SIG-M5 treated with dmso at 0.1 percent for 504 hours (cell line): Measurements from ENCODE around the gene DHX34.
A peak's percentile ranks its signal among the peaks of the same experiment; 100 is the strongest.
"Not testable (repeated sequence)": the region's sequence is repeated elsewhere in the genome, so short reads cannot be mapped to it uniquely, and the experiment has no call there.

Source experiments
- DNase-seq: peaks from one replicate; lab custom pipeline; 2025; ENCODE audit not compliant: unreplicated experiment; lab: John Stamatoyannopoulos, UW

The DHX34 gene

DNA sequence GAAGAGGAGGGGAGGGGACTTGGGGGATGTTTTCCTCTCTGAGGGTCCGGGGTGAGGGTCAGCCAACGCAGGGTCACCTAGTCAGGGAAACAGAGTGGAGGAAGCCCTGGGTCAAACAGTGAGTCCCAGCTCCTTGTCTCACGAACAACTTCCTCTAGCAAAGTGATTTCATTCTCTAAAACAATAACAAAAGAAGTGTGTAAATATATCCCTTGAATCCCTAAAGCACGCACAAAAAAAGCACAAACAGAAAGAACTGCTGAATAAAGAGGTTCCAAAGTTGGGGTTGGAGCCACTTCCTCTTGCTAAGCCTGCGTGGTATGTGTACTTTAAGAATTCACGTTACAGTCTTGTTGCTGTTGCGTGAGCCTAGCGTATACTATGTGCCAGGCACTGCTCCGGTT is 18.6 kb upstream of the DHX34 start:
- peak; percentile 31 for DNase-seq

DNA sequence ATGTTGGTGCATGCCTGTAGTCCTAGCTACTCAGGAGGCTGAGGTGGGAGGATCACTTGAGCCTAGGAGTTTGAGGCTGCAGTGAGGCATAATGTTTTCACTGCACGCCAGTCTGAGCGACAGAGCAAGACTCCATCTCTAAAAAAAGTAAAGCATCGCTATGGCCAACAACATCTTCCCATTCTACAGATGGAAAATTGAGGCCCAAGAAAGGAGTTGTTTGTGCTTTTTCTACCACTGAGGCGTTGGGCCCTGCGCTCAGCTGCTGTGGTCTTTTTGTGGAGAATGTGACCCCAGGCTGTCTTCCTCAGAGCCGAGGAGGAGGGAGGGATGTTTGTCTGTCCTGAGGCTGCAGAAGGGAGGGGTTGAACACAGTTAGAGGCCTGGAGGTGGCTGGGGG is 17.6 kb upstream of the DHX34 start:
- DNase-seq: no peak

DNA sequence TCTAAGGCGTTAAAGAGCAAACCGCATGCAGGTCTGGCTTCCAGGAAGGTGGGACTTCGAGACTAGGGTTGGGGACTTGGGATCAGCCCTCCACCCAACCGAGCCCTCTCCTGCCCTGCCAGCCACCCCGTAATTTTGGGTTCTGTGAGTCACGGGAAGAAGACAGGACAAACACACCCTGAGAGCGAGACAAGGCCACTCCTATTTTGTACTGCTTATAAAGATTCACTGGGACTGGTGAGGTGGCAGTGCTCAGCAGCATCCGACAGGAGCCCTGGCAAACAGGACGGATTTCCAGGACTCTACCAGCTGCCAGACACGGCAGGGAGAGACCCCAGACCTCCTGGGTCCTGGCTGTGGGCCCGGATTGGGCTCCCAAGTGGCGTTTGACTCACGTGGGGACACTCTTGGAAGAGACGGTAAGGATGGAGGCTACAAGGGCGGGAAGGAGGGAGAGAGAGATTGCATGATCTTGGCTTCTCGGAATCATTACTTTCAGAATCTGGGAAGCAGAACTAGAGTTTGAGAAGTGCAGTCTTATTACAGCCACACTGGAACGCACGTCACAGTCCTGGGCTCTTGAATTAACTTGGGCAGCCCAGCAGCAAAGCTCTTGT is 17.1 kb upstream of the DHX34 start, which contains the start of gene C5AR2:
Gene C5AR2, plus strand, starts transcription at position 245 of the 617 bp plus-strand sequence. CDS start 8,625 bp downstream, outside the sequence.
- no peak for DNase-seq

DNA sequence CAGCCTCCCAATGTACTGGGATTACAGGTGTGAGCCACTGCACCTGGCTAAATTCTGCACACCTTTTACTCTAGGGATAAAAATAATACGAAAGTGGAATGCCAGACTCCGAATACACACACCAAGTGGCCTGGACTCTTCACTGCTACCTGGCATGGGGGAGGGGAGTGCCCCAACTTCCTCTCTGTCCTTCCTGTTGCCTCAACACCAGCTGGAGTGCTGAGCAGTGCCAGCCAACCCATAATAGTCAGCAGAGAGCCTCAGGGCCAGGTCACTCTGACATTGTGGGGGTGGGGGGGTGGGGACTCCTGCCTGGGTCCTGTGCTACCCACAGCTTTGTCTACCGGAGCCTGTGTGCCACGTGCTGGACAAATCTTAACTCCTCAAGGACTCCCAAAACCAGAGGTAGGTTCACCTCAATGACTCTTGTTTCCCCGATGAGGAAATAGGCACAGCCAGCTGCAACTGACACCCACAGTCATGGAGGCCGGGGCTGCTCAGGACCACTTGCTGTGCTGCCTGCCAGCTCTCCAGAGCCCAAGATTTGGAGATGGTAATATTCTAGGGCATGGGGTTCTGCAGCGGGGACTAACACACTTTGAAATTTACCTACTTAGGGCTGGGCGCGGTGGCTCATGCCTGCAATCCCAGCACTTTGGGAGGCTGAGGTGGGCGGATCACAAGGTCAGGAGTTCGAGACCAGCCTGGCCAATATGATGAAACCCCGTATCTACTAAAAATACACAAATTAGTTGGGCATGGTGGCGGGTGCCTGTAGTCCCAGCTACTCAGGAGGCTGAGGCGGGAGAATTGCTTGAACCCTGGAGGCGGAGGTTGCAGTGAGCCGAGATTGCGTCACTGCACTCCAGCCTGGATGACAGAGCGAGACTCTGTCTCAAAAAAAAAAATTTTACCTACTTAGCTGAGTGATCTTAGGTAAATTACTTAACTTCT is 12.1 kb upstream of the DHX34 start:
- DNase-seq: peak; percentile 65

DNA sequence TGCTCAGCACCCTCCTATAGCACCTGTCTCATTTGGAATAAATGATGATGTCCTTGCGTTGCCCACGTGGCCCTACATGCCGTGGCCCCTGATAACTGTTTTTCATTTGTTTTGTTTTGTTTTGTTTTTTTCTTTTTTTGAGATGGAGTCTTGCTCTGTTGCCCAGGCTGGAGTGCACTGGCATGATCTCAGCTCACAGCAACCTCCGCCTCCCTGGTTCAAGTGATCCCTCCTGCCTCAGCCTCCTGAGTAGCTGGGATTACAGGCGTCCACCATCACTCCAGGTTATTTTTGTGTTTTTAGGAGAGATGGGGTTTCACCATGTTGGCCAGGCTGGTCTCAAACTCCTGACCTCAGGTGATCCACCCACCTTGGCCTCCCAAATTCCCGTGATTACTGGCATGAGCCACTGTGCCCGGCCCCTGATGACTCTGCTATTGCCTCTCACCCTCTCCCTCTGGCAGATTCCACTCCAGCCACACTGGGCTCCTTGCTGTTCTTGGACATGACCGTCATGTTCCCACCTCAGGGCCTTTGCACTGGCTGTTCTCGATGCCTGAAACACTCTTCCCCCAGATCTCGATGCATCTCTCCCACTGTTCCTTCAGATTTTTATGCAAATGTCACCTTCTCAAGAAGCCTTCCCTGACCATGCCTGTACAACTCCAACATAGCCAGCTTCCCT is 9.8 kb upstream of the DHX34 start:
- no peak for DNase-seq

DNA sequence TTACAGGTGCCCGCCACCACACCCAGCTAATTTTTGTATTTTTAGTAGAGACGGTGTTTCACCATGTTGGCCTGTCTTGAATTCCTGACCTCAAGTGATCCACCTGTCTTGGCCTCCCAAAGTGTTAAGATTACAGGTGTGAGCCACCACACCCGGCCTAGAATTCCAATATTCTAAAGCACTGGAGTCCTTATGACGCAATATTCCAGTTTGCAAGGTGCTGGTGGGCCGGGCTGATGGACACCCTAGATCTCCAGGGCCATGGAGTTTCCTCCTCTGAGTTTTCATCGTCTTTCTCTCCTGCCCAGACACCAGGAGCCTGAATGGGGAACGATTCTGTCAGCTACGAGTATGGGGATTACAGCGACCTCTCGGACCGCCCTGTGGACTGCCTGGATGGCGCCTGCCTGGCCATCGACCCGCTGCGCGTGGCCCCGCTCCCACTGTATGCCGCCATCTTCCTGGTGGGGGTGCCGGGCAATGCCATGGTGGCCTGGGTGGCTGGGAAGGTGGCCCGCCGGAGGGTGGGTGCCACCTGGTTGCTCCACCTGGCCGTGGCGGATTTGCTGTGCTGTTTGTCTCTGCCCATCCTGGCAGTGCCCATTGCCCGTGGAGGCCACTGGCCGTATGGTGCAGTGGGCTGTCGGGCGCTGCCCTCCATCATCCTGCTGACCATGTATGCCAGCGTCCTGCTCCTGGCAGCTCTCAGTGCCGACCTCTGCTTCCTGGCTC is 8.5 kb upstream of the DHX34 start:
- DNase-seq: no peak

DNA sequence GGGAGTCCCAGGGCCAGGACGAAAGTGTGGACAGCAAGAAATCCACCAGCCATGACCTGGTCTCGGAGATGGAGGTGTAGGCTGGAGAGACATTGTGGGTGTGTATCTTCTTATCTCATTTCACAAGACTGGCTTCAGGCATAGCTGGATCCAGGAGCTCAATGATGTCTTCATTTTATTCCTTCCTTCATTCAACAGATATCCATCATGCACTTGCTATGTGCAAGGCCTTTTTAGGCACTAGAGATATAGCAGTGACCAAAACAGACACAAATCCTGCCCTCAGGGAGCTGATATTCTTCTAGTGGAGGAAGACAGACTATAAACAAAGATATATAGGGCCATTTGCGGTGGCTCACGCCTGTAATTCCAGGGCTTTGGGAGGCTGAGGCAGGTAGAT is 7.4 kb upstream of the DHX34 start:
- no peak for DNase-seq

DNA sequence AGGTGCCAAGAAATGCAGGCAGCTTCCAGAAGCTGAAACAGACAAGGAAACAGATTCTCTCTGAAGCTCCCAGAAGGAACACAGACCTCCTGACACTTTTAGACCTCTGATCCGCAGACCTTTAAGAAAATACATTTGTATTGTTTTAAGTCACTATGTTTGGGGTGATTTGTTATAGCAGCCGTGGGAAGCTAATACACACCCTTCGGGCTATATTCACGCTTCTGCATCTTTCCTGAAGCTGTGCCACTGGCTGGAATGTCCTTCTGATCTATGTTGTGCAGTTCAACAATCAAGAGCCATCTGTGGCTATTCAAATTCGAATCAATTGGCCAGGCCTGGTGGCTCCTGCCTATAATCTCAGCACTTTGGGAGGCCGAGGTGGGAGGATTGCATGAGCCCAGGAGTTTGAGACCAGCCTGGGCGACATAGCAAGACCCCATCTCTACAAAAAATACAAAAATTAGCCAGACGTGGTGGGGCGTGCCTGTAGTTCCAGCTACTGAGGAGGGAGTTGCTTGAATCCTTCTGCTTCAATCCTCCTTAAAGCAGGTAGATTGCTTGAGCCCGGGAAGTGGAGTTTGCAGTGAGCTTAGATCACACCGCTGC is 5.8 kb upstream of the DHX34 start:
- DNase-seq: no peak

DNA sequence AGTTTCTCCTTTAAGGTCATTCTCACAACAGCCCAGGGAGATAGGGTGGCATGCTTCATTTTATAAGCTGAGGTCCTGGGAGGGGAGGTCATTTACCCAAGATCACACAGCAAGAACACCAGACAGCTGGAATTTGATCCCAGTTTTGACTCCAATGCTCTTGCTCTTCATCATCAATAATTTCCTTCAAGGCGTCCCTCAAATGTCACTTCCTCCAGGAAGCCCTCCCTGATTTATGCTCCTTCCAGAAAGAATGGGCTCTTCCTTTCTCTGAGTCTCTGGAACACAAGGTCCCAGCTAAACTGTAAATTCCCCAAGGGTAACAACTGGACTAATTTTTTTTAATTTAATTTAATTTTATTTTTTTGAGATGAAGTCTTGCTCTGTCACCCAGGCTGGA is 4.7 kb upstream of the DHX34 start:
- no peak for DNase-seq

DNA sequence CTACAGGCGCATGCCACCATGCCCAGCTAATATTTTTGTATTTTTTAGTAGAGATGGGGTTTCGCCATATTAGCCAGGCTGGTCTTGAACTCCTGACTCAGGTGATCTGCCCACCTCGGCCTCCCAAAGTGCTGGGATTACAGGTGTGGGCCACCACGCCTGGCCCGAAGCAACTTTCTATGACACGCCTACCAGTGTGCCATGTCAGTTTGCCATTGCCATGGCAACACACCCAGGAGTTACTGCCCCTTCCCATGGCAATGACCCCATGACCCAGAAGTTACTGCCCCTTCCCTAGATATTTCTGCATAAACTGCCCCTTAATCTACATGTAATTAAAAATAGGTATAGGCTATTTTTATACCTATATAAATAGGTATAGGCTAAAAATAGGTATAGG is 3.1 kb upstream of the DHX34 start:
- DNase-seq: not testable (repeated sequence)

DNA sequence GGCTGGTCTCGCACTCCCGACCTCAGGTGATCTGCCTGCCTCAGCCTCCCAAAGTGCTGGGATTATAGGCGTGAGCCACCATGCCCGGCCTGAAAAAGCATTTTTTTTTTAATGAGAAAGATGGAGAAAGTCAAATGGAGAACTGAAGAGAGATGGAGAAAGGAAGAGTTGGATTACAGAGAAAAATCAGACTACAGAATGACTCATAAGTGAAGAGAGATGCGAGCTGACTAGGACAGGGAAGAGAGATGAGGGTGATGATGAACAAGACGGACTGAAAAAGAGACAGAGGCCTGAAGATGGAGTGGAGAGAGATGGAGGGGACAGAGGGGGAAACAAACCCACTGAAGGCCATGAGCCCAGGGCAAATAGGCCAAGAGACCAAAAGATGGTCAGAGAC is 1.5 kb downstream of the DHX34 start:
- no peak for DNase-seq

DNA sequence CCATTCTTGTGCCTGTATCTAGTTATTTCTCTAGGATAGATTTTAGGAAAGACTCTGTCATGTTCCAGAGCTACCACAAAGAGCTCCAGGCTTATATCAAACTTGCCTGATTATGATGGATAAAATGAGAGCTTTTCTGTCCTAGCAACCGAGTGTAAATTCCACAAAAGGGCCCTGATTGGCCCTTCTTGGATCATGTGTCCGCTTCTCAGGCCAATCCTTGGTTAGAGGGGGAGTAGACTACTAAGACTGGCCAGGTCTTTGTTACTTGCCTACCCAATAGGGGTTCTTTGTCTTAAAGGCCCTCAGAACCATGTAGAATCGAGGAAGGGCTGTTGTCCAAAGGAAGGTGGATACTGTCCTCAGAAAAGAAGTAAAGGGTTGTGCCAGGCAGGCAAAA is 2.4 kb downstream of the DHX34 start:
- peak; percentile 42 for DNase-seq

DNA sequence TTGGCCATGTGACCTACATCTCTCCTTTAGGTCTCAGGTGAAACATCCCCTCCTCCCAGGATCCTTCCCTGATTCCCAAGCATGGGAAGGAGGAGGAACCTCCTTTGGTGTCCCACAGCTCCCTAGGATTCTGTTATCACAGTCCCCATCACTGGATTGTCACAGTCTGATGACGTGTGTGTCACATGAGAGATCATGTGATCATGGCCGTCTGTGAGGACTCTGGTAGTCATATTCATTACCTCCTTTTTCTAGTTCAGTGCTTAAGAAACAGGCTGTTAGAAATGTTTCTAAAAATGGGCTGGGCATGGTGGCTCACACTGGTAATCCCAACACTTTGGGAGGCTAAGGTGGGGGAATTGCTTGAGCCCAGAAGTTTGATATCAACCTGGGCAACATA is 3.0 kb downstream of the DHX34 start:
- DNase-seq: no peak

DNA sequence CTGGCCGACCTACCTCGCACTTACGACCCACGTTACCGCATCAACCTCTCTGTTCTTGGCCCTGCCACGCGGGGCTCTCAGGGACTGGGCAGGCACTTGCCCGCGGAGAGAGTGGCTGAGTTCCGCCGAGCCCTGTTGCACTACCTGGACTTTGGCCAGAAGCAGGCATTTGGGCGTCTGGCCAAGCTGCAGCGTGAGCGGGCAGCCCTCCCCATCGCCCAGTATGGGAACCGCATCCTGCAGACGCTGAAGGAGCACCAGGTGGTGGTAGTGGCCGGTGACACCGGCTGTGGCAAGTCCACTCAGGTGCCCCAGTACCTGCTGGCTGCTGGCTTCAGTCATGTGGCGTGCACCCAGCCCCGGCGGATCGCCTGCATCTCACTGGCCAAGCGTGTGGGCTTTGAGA is 4.2 kb downstream of the DHX34 start:
- DNase-seq: no peak

DNA sequence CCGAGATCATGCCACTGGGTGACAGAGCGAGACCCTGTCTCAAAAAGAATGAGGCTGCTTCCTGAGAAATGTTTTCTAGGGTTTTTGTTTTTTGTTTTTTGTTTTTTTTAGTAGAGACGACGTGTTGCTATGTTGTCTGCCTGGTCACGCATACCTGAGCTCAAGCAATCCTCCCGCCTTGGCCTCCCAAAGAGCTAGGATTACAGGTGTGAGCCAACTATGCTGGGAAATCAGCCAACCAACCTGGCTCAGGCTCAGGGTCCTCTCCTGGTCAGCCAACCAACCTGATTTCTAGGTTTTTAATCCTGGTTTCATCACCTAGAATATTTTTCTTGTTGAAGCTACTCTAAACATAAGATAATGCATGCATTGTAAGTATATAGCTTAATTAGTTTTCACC is 7.8 kb downstream of the DHX34 start:
- DNase-seq: no peak

DNA sequence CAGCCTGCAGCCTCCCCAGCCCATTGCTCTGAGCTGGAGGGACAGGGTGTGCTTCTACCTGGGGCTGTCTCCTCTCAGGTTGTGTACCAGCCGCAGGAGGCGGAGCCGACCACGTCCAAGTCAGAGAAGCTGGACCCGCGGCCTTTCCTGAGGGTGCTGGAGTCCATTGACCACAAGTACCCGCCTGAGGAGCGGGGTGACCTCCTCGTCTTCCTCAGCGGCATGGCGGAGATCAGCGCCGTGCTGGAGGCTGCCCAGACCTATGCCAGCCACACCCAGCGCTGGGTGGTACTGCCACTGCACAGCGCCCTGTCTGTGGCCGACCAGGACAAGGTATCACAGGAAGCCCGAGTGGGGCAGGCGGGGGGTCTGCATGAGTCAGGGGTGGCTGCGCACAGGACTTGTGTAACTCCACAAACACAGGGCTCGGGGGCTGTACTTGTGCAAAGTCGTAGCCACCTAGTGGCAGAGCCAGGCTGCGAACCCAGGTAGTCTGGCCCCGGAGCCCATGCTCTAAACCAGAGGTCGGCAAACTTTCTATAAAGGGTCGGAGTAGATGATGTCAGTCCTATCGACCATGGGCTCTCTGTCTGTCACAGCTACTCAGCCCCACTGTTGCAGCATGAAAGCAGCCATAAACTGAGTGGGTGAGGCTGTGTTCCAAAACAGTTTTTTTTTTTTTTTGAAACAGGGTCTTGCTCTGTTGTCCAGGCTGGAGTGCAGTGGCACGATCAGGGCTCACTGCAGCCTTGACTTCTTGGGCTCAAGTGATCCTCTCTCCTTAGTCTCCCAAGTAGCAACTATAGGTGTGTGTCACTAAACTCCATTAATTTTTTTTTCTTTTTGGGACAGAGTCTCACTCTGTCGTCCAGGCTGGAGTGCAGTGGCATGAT is 8.9 kb downstream of the DHX34 start:
- DNase-seq: peak; percentile 14

DNA sequence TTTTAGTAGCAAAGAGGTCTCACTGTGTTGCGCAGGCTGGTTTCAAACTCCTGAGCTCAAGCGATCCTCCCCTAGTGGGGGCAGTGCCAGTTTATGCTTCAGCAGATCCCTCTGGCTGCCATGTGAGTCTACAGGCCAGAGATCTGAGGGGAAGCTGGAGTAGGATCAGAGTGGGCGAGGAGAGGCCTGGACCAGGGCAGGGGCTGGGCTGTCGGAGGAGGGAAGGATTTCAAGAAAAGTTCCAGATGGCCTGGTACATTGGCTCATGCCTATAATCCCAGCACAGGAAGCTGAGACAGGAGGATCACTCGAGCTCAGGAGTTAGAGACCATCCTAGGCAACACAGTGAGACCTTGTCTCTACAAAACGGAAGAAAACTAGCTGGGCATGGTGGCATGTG is 9.8 kb downstream of the DHX34 start:
- DNase-seq: no peak

DNA sequence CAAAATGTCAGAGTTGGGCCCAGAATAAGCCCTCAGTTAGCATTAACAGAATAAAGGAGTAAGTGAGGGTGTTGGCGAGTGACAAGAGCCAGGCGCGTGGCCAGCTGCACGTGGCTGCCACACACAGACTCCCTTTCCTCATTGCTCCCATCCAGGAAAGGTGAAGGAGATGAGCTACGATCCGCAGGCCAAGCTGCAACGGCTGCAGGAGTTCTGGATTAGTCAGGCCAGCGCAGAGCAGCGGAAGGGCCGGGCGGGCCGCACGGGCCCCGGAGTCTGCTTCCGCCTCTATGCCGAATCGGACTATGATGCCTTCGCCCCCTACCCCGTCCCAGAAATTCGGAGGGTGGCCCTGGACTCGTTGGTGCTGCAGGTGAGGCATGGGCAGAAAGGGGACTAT is 13.2 kb downstream of the DHX34 start:
- no peak for DNase-seq

DNA sequence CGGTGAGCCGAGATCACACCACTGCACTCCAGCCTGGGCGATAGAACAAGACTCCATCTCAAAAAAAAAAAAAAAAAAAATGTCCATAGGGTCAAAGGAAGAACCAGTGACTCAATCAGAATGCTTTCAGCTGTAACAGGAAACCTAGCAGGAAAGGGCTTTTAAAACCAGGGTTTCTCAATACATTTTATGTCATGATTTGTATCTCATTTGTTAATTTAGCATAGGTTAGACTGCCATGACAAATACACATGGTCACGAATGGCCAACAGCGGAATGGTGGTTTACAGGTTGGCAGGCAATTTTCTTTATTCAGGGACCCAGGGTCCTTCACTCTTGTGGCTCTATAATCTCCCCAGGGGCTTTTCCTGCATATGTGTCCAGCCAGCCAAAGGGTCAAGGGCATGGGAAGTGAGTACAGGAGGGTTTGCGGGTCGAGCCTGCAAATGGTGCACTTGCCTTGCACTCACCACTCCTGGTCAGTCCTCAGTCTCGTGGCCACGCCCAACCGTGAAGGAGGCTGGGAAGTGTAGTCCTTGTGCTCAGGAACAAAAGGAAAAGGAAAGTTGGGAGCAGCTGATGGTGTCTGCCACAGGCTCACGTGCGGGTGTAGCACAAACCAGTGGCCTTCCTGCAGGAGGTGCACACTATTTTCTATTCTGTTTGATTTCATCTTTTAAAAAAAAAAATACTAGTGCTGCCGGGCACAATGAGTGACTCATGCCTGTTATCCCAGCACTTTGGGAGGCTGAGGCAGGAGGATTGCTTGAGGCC is 14.8 kb downstream of the DHX34 start:
- DNase-seq: peak; percentile 16
